Measurements from ENCODE around the gene DCAF8.

The DCAF8 gene

GRCh38 chr1:160251011-160251410, 11.3 kb downstream of the DCAF8 start:
- no peak for DNase-seq (ENCODE audit: low read depth)
- H3K4me3 ChIP-seq (ENCODE audit: low read depth, low read length), result no peak overlapping the region
- TF ChIP-seq CTCF (IDR thresholded peaks at IDR 0.05; ENCODE audit: low read depth, low read length), result no peak
- no peak for TF ChIP-seq POLR2A (IDR thresholded peaks at IDR 0.05; ENCODE audit: extremely low read depth, insufficient read length)
- TF ChIP-seq MAX (IDR thresholded peaks at IDR 0.05; ENCODE audit: low read depth, low read length), result no peak
- TF ChIP-seq MYC (IDR thresholded peaks at IDR 0.05; ENCODE audit: low read depth, low read length), result no peak

GRCh38 chr1:160247053-160247452, 15.3 kb downstream of the DCAF8 start:
- no peak for TF ChIP-seq MYC (IDR thresholded peaks at IDR 0.05; ENCODE audit: low read depth, low read length)
- no peak for TF ChIP-seq POLR2A (IDR thresholded peaks at IDR 0.05; ENCODE audit: extremely low read depth, insufficient read length)
- no peak for TF ChIP-seq CTCF (IDR thresholded peaks at IDR 0.05; ENCODE audit: low read depth, low read length)
- no peak for TF ChIP-seq MAX (IDR thresholded peaks at IDR 0.05; ENCODE audit: low read depth, low read length)

GRCh38 chr1:160245434-160245833, 16.9 kb downstream of the DCAF8 start:
- DNase-seq (ENCODE audit: low read depth), result no peak
- TF ChIP-seq MAX (IDR thresholded peaks at IDR 0.05; ENCODE audit: low read depth, low read length) (no peak), MYC (IDR thresholded peaks at IDR 0.05; ENCODE audit: low read depth, low read length) (no peak), POLR2A (IDR thresholded peaks at IDR 0.05; ENCODE audit: extremely low read depth, insufficient read length) (no peak), CTCF (IDR thresholded peaks at IDR 0.05; ENCODE audit: low read depth, low read length) (no peak)
- H3K4me3 ChIP-seq (ENCODE audit: low read depth, low read length), result no peak overlapping the region

More at GRCh38 chr1:160247053-160247452, 15.3 kb downstream of the DCAF8 start:
- DNase-seq (ENCODE audit: low read depth), result no peak
- H3K4me3 ChIP-seq (ENCODE audit: low read depth, low read length), result no peak overlapping the region

- no peak overlapping the region for H3K4me3 ChIP-seq (ENCODE audit: low read depth, low read length)
- no peak for TF ChIP-seq POLR2A (IDR thresholded peaks at IDR 0.05; ENCODE audit: extremely low read depth, insufficient read length)
- no peak for TF ChIP-seq MYC (IDR thresholded peaks at IDR 0.05; ENCODE audit: low read depth, low read length)
- TF ChIP-seq CTCF (IDR thresholded peaks at IDR 0.05; ENCODE audit: low read depth, low read length), result no peak
- TF ChIP-seq MAX (IDR thresholded peaks at IDR 0.05; ENCODE audit: low read depth, low read length), result no peak
- no peak for DNase-seq (ENCODE audit: low read depth)
Observed at GRCh38 chr1:160244209-160244608, 18.1 kb downstream of the DCAF8 start.

- no peak overlapping the region for H3K4me3 ChIP-seq (ENCODE audit: low read depth, low read length)
- TF ChIP-seq MYC (IDR thresholded peaks at IDR 0.05; ENCODE audit: low read depth, low read length) (no peak), POLR2A (IDR thresholded peaks at IDR 0.05; ENCODE audit: extremely low read depth, insufficient read length) (no peak), CTCF (IDR thresholded peaks at IDR 0.05; ENCODE audit: low read depth, low read length) (no peak), MAX (IDR thresholded peaks at IDR 0.05; ENCODE audit: low read depth, low read length) (no peak)
- no peak for DNase-seq (ENCODE audit: low read depth)
Observed at GRCh38 chr1:160243767-160244166, 18.6 kb downstream of the DCAF8 start.

All from NB4 (cell line).